HCT116 (cell line): Measurements from ENCODE around the gene MRPL42. TPM values are rescaled to one million over a fixed set of nuclear protein-coding genes. Genes with fewer than 3 reads are reported as not detected.

ENCODE experiments used
- ATAC-seq: fragments of 200-7000 bp; cut with Tn5 transposase; 2 replicates; pipeline ENCODE4 v1.9.1; 2020; ENCODE audit warnings: mild to moderate bottlenecking, moderate library complexity
- BruUV-seq: library from RNA; stranded (reverse); fragments of 400-500 nt; replicated peaks from 2 replicates; lab custom pipeline; 2021; lab: Mats Ljungman, UMichigan
- CTCF ChIA-PET: fragments of 300-600 bp; sonication (Branson Sonifier 250); formaldehyde crosslinking; loops from one replicate; lab custom pipeline; 2021; ENCODE audit warnings: antibody characterized with exemption; lab: Charles Lee
- POLR2A ChIA-PET: fragments of 300-600, 350-600 bp; sonication (Branson Sonifier 250); formaldehyde crosslinking; loops from one replicate; lab custom pipeline; 2021; ENCODE audit warnings: antibody characterized with exemption; lab: Charles Lee
- RAD21 ChIA-PET, 2 experiments: fragments of 300-600 bp; sonication (Branson Sonifier 250); formaldehyde crosslinking; loops; one replicate each; lab custom pipeline; 2023; ENCODE audit warnings: low total read pairs in 2 of 2; ENCODE audit not compliant: uncharacterized antibody in 2 of 2, unreplicated experiment in 2 of 2, low non-redundant PET in 1 of 2; lab: Charles Lee
- DNase-seq: peaks from one replicate; pipeline ENCODE4 v3.0.0-alpha.2; 2010; ENCODE audit warnings: low read depth, low spot score
- H2AFZ ChIP-seq: fragments of 200-600 bp; shearing (Covaris generic), sonication (generic); 2 replicates; pipeline ENCODE4 v1.6.1; 2017; ENCODE audit warnings: low read depth, mixed run types, mixed read lengths, antibody characterized with exemption, low read length; ENCODE audit not compliant: poor library complexity, severe bottlenecking
- H3K27ac ChIP-seq: 2 replicates; pipeline ENCODE4 v1.5.1; 2012; ENCODE audit warnings: low read depth, low read length
- H3K27me3 ChIP-seq: fragments of 200-600 bp; sonication (generic); 2 replicates; pipeline ENCODE4 v1.6.1; 2016; ENCODE audit warnings: mixed run types, low read length, mixed read lengths; ENCODE audit not compliant: insufficient read depth
- H3K36me3 ChIP-seq, 2 experiments: fragments of 200-500 bp in 1 of 2; fragments of 200-600 bp in 1 of 2; sonication (Bioruptor generic) in 1 of 2; sonication (generic) in 1 of 2; 2 replicates each; pipeline versions ENCODE4 v1.5.1 to v1.6.1; 2014 to 2016; ENCODE audit warnings: low read length in 2 of 2, inconsistent platforms in 1 of 2, mixed read lengths in 1 of 2, mixed run types in 1 of 2; ENCODE audit not compliant: insufficient read depth in 2 of 2, control insufficient read depth in 1 of 2
- H3K4me1 ChIP-seq, 2 experiments: fragments of 200-600 bp in 1 of 2; sonication (generic) in 1 of 2; 2 replicates each; pipeline versions ENCODE4 v1.5.1 to v1.6.1; 2012 to 2017; ENCODE audit warnings: low read length in 2 of 2, inconsistent platforms in 1 of 2, mild to moderate bottlenecking in 1 of 2, mixed read lengths in 1 of 2, mixed run types in 1 of 2, moderate library complexity in 1 of 2; ENCODE audit not compliant: insufficient read depth in 2 of 2, control insufficient read depth in 1 of 2
- H3K4me2 ChIP-seq: fragments of 200-600 bp; sonication (generic); 2 replicates; pipeline ENCODE4 v1.6.1; 2017; ENCODE audit warnings: mixed run types, low read length, mixed read lengths
- H3K4me3 ChIP-seq, 2 experiments: fragments of 200-600 bp in 1 of 2; sonication (generic) in 1 of 2; replicated peaks in 1 of 2; 2 replicates each; pipeline ENCODE4 v1.5.1; 2011 to 2016; ENCODE audit warnings: low read length in 2 of 2, control low read depth in 1 of 2, low read depth in 1 of 2, mild to moderate bottlenecking in 1 of 2, mixed read lengths in 1 of 2, mixed run types in 1 of 2
- H3K79me2 ChIP-seq: fragments of 200-600 bp; sonication (generic); 2 replicates; pipeline ENCODE4 v1.6.1; 2017; ENCODE audit warnings: mild to moderate bottlenecking, mixed run types, low read length, moderate library complexity, mixed read lengths; ENCODE audit not compliant: insufficient read depth
- H3K9ac ChIP-seq: fragments of 200-600 bp; sonication (generic); 2 replicates; pipeline ENCODE4 v1.6.1; 2016; ENCODE audit warnings: low read length, mixed read lengths
- H3K9me2 ChIP-seq: fragments of 200-600 bp; sonication (generic), shearing (Covaris generic); 2 replicates; pipeline ENCODE4 v1.6.1; 2017; ENCODE audit warnings: mixed run types, mild to moderate bottlenecking, moderate library complexity; ENCODE audit not compliant: insufficient read depth
- H3K9me3 ChIP-seq, 2 experiments: fragments of 200-500 bp in 1 of 2; fragments of 200-600 bp in 1 of 2; sonication (Bioruptor generic) in 1 of 2; sonication (generic) in 1 of 2; 2 replicates each; pipeline ENCODE4 v1.6.1; 2014 to 2017; ENCODE audit warnings: low read length in 2 of 2, mixed read lengths in 2 of 2, inconsistent platforms in 1 of 2, low read depth in 1 of 2, mild to moderate bottlenecking in 1 of 2, mixed run types in 1 of 2, moderate library complexity in 1 of 2; ENCODE audit not compliant: control insufficient read depth in 1 of 2, insufficient read depth in 1 of 2
- H4K20me1 ChIP-seq: fragments of 200-600 bp; sonication (generic), shearing (Covaris generic); 2 replicates; pipeline ENCODE4 v1.6.1; 2017; ENCODE audit warnings: mixed run types, mild to moderate bottlenecking, moderate library complexity; ENCODE audit not compliant: insufficient read depth
- ATF3 ChIP-seq: IDR thresholded peaks from 2 replicates; pipeline ENCODE4 v1.6.1; 2012
- EZH2 ChIP-seq: fragments of 200-600 bp; sonication (generic); IDR thresholded peaks from 2 replicates; pipeline ENCODE4 v1.6.1; 2017; ENCODE audit warnings: antibody characterized with exemption, mixed run types
- JUND ChIP-seq: IDR thresholded peaks from 2 replicates; pipeline ENCODE4 v1.6.1; 2012
- RAD21 ChIP-seq: IDR thresholded peaks from 2 replicates; pipeline ENCODE4 v1.6.1; 2012; ENCODE audit warnings: low read depth, mild to moderate bottlenecking
- SIN3A ChIP-seq: IDR thresholded peaks from 2 replicates; pipeline ENCODE4 v1.6.1; 2012; ENCODE audit warnings: low read depth
- SRF ChIP-seq: IDR thresholded peaks from 2 replicates; pipeline ENCODE4 v1.6.1; 2012; ENCODE audit warnings: low read depth
- TCF7L2 ChIP-seq: IDR thresholded peaks from 2 replicates; pipeline ENCODE4 v1.7.0; 2011; ENCODE audit warnings: borderline replicate concordance, inconsistent platforms; ENCODE audit not compliant: insufficient read depth, insufficient read length; ENCODE audit errors: extremely low read depth
- YY1 ChIP-seq: IDR thresholded peaks from 2 replicates; pipeline ENCODE4 v1.6.1; 2011; ENCODE audit warnings: low read length, low read depth, moderate library complexity, mild to moderate bottlenecking; ENCODE audit not compliant: insufficient replicate concordance; ENCODE audit errors: extremely low read depth
- ZFX ChIP-seq: fragments of 450-650 bp; IDR thresholded peaks from 2 replicates; pipeline ENCODE4 v1.6.1; 2017
- ZNF274 ChIP-seq: fragments of 200-500 bp; sonication (Bioruptor generic); IDR thresholded peaks from 2 replicates; pipeline ENCODE4 v1.6.1; 2014; ENCODE audit warnings: mild to moderate bottlenecking, low read depth, low read length, inconsistent platforms
- intact Hi-C: fragments of 100-400 bp; cut with micrococcal nuclease; formaldehyde crosslinking; loops from 2 replicates; pipeline ENCODE4 v1.10.0; 2022
- total RNA-seq: library from RNA; stranded (reverse); gene quantifications from one replicate; pipeline ENCODE4 v1.2.1, GENCODE V29; 2021; ENCODE audit not compliant: unreplicated experiment
- TF ChIP-seq, protein P1 (sequence below), 3 experiments: fragments of 200-600 bp in 1 of 3; sonication (generic) in 1 of 3; IDR thresholded peaks in 2 of 3; conservative IDR thresholded peaks in 1 of 3; 2 replicates each; pipeline ENCODE4 v1.5.1; 2012 to 2017; ENCODE audit warnings: low read depth in 2 of 3, low read length in 2 of 3, antibody characterized with exemption in 1 of 3, borderline replicate concordance in 1 of 3, control low read depth in 1 of 3, mild to moderate bottlenecking in 1 of 3, mixed read lengths in 1 of 3, mixed run types in 1 of 3, moderate library complexity in 1 of 3; ENCODE audit not compliant: insufficient read depth in 1 of 3

Gene MRPL42
- total RNA-seq, 1 experiment from 2014 or later, result 120 TPM

GRCh38 chr12:93540466-93540865 lies 73.2 kb downstream of the MRPL42 start:
- ChIA-PET POLR2A (no interaction called here), RAD21 (no interaction called here), CTCF (no interaction called here)
- H3K4me3 ChIP-seq, result no peak overlapping the region
- H3K79me2 ChIP-seq, result no peaks in the 10 kb centered on the region
- no peak overlapping the region for H3K9ac ChIP-seq
- DNase-seq (no peak), ATAC-seq (no peak)
- TF ChIP-seq RAD21, result no peak
- TF ChIP-seq ZNF274, result no peak
- TF ChIP-seq, protein P1, sequence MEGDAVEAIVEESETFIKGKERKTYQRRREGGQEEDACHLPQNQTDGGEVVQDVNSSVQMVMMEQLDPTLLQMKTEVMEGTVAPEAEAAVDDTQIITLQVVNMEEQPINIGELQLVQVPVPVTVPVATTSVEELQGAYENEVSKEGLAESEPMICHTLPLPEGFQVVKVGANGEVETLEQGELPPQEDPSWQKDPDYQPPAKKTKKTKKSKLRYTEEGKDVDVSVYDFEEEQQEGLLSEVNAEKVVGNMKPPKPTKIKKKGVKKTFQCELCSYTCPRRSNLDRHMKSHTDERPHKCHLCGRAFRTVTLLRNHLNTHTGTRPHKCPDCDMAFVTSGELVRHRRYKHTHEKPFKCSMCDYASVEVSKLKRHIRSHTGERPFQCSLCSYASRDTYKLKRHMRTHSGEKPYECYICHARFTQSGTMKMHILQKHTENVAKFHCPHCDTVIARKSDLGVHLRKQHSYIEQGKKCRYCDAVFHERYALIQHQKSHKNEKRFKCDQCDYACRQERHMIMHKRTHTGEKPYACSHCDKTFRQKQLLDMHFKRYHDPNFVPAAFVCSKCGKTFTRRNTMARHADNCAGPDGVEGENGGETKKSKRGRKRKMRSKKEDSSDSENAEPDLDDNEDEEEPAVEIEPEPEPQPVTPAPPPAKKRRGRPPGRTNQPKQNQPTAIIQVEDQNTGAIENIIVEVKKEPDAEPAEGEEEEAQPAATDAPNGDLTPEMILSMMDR (IDR thresholded peaks at IDR 0.05 in 2 of 3, conservative IDR thresholded peaks at IDR 0.05 in 1 of 3; ENCODE audit: borderline replicate concordance in 1 of 3, insufficient read depth in 1 of 3, low read depth in 2 of 3, low read length in 2 of 3), result no peak
- TF ChIP-seq ATF3, result no peak
- TF ChIP-seq EZH2, result no peak
- no peak for TF ChIP-seq YY1
- no peak for TF ChIP-seq SIN3A
- no peak for TF ChIP-seq JUND
- TF ChIP-seq SRF, result no peak
- TF ChIP-seq TCF7L2, result no peak
- no peak for TF ChIP-seq ZFX
- no peaks in the 10 kb centered on the region for H3K36me3 ChIP-seq
- H3K9me3 ChIP-seq, result no peaks in the 10 kb centered on the region
- H3K4me2 ChIP-seq, result no peak overlapping the region
- no peaks in the 10 kb centered on the region for H4K20me1 ChIP-seq
- intact Hi-C loops, result no loop called here
- BruUV-seq, result no TSS peak
- no peaks in the 10 kb centered on the region for H3K27me3 ChIP-seq
- H3K27ac ChIP-seq, result no peak overlapping the region
- H3K4me1 ChIP-seq, result no peaks in the 10 kb centered on the region
- H2AFZ ChIP-seq, result no peak overlapping the region
- no peaks in the 10 kb centered on the region for H3K9me2 ChIP-seq
